Mesangial cell (primary cell): Measurements from ENCODE around the gene CDH8. TPM values are rescaled to one million over a fixed set of nuclear protein-coding genes. Genes with fewer than 3 reads are reported as not detected.

Experiments used
- total RNA-seq: library from RNA; depleted of rRNA; stranded (reverse); fragments of >200 nt; gene quantifications from 2 replicates; pipeline ENCODE4 v1.2.3, GENCODE V29; 2015

CDH8 gene
- 1.3 and 10.3 TPM in 2 replicates for total RNA-seq

GRCh38 chr16:62036101-62036801 lies at the start of gene CDH8:
CDH8 (minus strand) TSS chr16:62036438; CDS start chr16:62021403, 15,035 bp downstream.

